ENCODE data around the gene HJV.

DNA sequence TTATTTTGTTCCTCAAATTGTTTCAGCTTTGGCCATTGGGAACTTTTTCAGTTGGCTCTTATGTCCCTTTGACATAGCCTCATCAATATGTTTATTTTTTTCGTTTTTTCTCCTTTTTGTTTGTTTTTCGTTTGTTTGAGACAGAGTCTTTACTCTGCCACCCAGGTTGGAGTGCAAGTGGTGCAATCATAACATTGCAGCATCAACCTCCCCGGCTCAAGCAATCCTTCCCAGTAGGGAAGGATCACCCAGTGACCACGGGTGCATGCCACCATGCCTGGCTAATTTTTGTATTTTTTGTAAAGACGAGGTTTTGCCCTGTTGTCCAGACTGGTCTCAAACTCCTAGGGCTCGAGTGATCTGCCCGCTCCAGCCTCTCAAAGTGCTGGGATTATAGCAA lies 49.0 kb downstream of the HJV start:
- TF ChIP-seq TAF1 (IDR thresholded peaks at IDR 0.05; ENCODE audit: low read depth, low read length) (no peak), POLR2A (IDR thresholded peaks at IDR 0.05; ENCODE audit: low read depth, low read length) (no peak), POLR2AphosphoS5 (IDR thresholded peaks at IDR 0.05; ENCODE audit: low read depth, low read length) (no peak), POU2F2 (IDR thresholded peaks at IDR 0.05; ENCODE audit: low read depth, low read length) (no peak)

Data from GM12891 (cell line).